Mesothelial cell of epicardium (in vitro differentiated cells): ENCODE results near the gene ERI2. TPM values are rescaled to one million over a fixed set of nuclear protein-coding genes. Genes with fewer than 3 reads are reported as not detected.

Experiments used
- DNase-seq, 2 experiments: peaks; one replicate each; pipeline ENCODE4 v3.0.0; 2021; ENCODE audit warnings: low spot score in 2 of 2; ENCODE audit not compliant: unreplicated experiment in 2 of 2
- H3K27ac Mint-ChIP-seq: 2 replicates; pipeline ENCODE4 v1.8.0; 2021; ENCODE audit warnings: mixed read lengths
- H3K27me3 Mint-ChIP-seq: 2 replicates; pipeline ENCODE4 v1.8.0; 2021; ENCODE audit warnings: low read depth, mixed read lengths
- H3K36me3 Mint-ChIP-seq: 2 replicates; pipeline ENCODE4 v1.8.0; 2021; ENCODE audit warnings: mixed read lengths
- H3K4me1 Mint-ChIP-seq: 2 replicates; pipeline ENCODE4 v1.8.0; 2021; ENCODE audit warnings: mixed read lengths
- H3K4me3 Mint-ChIP-seq: 2 replicates; pipeline ENCODE4 v1.8.0; 2021; ENCODE audit warnings: mild to moderate bottlenecking, moderate library complexity, mixed read lengths
- H3K9me3 Mint-ChIP-seq: 2 replicates; pipeline ENCODE4 v1.8.0; 2021; ENCODE audit warnings: mixed read lengths
- total RNA-seq: library from RNA; stranded (reverse); gene quantifications from 3 replicates; pipeline ENCODE4 v1.2.1, GENCODE V29; 2021
- TF ChIP-seq, protein P1 (sequence below): fragments of 200-600 bp; sonication (generic); IDR thresholded peaks from one replicate; pipeline ENCODE4 v1.5.0; 2021; ENCODE audit warnings: antibody characterized with exemption; ENCODE audit not compliant: unreplicated experiment

The ERI2 gene
- total RNA-seq, 1 donor from 2014 or later = 18.9 TPM

DNA sequence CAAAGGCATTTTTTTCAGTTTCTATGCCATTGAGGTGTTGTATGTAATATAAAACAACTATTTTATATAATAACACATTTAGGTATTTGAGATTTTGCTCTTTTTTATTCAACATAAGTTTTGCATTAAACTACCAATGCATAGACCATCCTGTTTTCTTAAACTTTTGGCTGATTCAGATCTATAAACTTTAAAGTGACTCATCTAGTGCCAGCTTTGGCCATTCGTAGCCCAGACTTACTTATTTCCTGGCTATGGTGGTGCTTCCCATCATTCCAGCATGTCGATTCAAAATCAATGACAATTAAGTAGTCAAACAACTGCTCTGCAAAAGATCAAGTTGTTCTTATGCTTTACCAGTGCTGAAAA lies 3.1 kb downstream of the ERI2 start:
- no peak overlapping the region for H3K4me3 Mint-ChIP-seq
- TF ChIP-seq, protein P1, sequence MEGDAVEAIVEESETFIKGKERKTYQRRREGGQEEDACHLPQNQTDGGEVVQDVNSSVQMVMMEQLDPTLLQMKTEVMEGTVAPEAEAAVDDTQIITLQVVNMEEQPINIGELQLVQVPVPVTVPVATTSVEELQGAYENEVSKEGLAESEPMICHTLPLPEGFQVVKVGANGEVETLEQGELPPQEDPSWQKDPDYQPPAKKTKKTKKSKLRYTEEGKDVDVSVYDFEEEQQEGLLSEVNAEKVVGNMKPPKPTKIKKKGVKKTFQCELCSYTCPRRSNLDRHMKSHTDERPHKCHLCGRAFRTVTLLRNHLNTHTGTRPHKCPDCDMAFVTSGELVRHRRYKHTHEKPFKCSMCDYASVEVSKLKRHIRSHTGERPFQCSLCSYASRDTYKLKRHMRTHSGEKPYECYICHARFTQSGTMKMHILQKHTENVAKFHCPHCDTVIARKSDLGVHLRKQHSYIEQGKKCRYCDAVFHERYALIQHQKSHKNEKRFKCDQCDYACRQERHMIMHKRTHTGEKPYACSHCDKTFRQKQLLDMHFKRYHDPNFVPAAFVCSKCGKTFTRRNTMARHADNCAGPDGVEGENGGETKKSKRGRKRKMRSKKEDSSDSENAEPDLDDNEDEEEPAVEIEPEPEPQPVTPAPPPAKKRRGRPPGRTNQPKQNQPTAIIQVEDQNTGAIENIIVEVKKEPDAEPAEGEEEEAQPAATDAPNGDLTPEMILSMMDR = no peak
- no peaks in the 10 kb centered on the region for H3K27me3 Mint-ChIP-seq
- no peak overlapping the region for H3K27ac Mint-ChIP-seq
- peaks cover 11% of the 10 kb centered on the region for H3K36me3 Mint-ChIP-seq
- no peak for DNase-seq
- peaks cover 10% of the 10 kb centered on the region for H3K4me1 Mint-ChIP-seq
- H3K9me3 Mint-ChIP-seq = no peaks in the 10 kb centered on the region

DNA sequence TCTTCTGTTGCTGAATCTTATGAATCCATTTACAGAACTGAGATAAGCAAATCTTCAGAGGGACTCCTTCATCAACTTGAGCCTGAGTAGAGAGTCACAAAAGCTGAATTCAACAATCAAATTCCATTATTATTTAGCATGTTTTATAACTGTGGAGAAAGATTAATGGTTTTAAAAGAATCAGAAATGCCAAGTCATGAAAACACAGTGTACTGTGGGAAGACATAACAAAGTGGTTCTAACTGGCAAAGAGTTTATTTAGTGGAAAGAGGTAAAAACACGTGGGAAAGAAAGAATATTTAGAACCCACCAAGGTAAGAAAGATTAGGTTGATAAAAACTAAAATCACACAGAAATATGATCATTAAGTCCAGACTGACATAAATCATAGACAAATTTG lies 5.0 kb downstream of the ERI2 start:
- H3K27ac Mint-ChIP-seq = no peak overlapping the region
- no peaks in the 10 kb centered on the region for H3K9me3 Mint-ChIP-seq
- no peaks in the 10 kb centered on the region for H3K27me3 Mint-ChIP-seq
- peaks cover 4% of the 10 kb centered on the region for H3K4me1 Mint-ChIP-seq
- peaks cover 11% of the 10 kb centered on the region for H3K36me3 Mint-ChIP-seq
- H3K4me3 Mint-ChIP-seq = no peak overlapping the region
- TF ChIP-seq, protein P1 = no peak
- no peak for DNase-seq

DNA sequence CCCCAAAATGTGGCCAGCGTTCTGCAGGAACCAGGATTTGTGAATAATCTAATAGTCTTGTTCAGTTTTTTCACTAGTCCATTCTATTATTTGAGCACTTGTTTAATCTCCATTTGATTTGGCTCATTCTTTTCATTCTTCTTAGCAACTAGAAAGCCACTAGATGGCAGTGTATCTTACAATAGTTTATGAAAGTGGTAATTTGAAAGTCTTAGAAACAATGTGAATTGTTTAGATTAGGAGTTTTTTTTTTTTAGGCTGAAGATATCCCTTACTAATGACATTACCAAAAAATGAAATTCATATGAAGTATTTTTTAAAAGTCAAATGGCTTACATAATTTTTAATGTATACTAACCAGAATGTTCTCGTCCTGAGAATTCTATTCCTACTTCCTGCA lies 6.7 kb downstream of the ERI2 start:
- Mint-ChIP-seq H3K9me3 (no peaks in the 10 kb centered on the region), H3K4me1 (no peaks in the 10 kb centered on the region), H3K27me3 (no peaks in the 10 kb centered on the region), H3K27ac (no peak overlapping the region), H3K4me3 (no peak overlapping the region), H3K36me3 (peaks cover 11% of the 10 kb centered on the region)
- no peak for DNase-seq
- TF ChIP-seq, protein P1 = no peak

DNA sequence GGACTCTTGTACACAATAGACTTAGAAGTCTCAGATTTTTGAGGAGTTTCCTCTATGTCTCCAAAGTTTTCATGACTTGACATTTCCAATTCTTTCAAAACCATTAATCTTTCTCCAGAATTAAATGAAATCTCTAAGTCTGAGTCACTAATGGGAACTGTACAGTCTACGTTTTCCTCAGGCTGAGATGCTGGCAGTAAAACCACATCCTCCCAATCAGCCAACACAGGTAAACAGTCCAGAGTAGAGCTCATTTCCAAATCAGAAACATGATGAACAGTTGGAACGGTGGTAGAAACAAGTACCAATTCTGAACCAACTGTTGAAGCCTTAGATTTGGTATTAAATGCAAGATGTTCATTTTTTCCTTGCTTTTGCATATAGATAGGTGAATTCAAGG lies 7.9 kb downstream of the ERI2 start:
- Mint-ChIP-seq H3K4me1 (no peaks in the 10 kb centered on the region), H3K9me3 (no peaks in the 10 kb centered on the region)
- TF ChIP-seq, protein P1 = no peak

DNA sequence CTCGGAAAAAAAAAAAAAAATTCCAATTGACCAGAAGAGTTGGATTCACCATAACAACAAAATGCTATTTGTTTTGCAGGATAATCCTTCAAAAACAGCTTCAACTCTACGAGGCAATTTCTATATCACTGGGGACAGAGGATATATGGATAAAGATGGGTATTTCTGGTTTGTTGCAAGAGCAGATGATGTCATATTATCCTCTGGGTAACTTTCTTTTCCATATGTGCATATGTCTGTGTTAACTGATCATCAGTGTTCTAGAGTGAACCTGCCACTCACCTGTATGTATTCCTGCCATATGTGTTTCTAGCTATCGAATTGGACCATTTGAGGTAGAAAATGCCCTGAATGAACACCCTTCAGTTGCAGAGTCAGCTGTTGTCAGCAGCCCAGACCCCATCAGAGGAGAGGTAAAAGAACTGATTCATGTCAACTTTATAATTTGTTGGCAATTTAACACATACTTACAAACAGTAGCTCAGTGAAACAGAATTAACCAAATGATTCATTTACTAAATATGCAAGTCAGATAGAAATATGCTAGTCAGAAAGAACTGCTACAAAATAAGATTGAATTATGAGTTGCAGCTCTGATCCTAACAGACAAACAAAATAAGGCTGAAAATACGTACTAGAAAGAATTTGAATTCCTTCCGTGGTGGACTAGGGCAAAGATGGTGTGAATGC lies 14.2 kb downstream of the ERI2 start:
- Mint-ChIP-seq H3K9me3 (no peaks in the 10 kb centered on the region), H3K4me1 (no peaks in the 10 kb centered on the region), H3K4me3 (no peak overlapping the region), H3K27me3 (no peaks in the 10 kb centered on the region), H3K27ac (no peak overlapping the region), H3K36me3 (no peaks in the 10 kb centered on the region)
- no peak for DNase-seq
- TF ChIP-seq, protein P1 = no peak

More for the DNA sequence above, 7.9 kb downstream of the ERI2 start:
- DNase-seq = no peak
- Mint-ChIP-seq H3K27me3 (no peaks in the 10 kb centered on the region), H3K4me3 (no peak overlapping the region), H3K27ac (no peak overlapping the region), H3K36me3 (peaks cover 11% of the 10 kb centered on the region)
